PFSK-1 (cell line): ENCODE data around the gene RALGPS1.

Experiments
- FOXP2 ChIP-seq: optimal IDR thresholded peaks from 2 replicates; pipeline ENCODE3; 2011; ENCODE audit warnings: borderline replicate concordance, control low read depth, inconsistent platforms; ENCODE audit not compliant: insufficient read depth; ENCODE audit errors: extremely low read length, extremely low read depth
- POLR2AphosphoS5 ChIP-seq: IDR thresholded peaks from 2 replicates; pipeline ENCODE4 v1.6.1; 2012; ENCODE audit warnings: low read depth, mild to moderate bottlenecking, control low read depth, low read length, moderate library complexity
- REST ChIP-seq, 2 experiments: IDR thresholded peaks; 2 replicates each; pipeline versions ENCODE4 v1.6.1 to v1.8.0; 2011 to 2012; ENCODE audit warnings: low read depth in 2 of 2, low read length in 2 of 2, control low read depth in 1 of 2, inconsistent platforms in 1 of 2, mild to moderate bottlenecking in 1 of 2, moderate library complexity in 1 of 2; ENCODE audit not compliant: insufficient read depth in 1 of 2
- SIN3A ChIP-seq: IDR thresholded peaks from 2 replicates; pipeline ENCODE4 v1.6.1; 2012; ENCODE audit warnings: mild to moderate bottlenecking, low read length, moderate library complexity, borderline replicate concordance; ENCODE audit not compliant: insufficient read depth
- TAF1 ChIP-seq: IDR thresholded peaks from 2 replicates; pipeline ENCODE4 v1.6.1; 2012; ENCODE audit warnings: low read length, control low read depth, borderline replicate concordance; ENCODE audit not compliant: insufficient read depth

Gene RALGPS1

GRCh38 chr9:127165116-127165515 is 250.5 kb downstream of the RALGPS1 start:
- no peak for TF ChIP-seq SIN3A
- TF ChIP-seq FOXP2, result no peak
- no peak for TF ChIP-seq TAF1
- TF ChIP-seq REST (IDR thresholded peaks at IDR 0.05; ENCODE audit: insufficient read depth in 1 of 2, low read depth in 2 of 2, low read length in 2 of 2), result no peak
- TF ChIP-seq POLR2AphosphoS5, result no peak

- no peak for TF ChIP-seq SIN3A
- no peak for TF ChIP-seq TAF1
- TF ChIP-seq FOXP2, result no peak
- no peak for TF ChIP-seq POLR2AphosphoS5
Measured at GRCh38 chr9:127166111-127166510, 251.5 kb downstream of the RALGPS1 start.

GRCh38 chr9:127166651-127167524 is 252.3 kb downstream of the RALGPS1 start:
- TF ChIP-seq REST (IDR thresholded peaks at IDR 0.05; ENCODE audit: insufficient read depth in 1 of 2, low read depth in 2 of 2, low read length in 2 of 2), result no peak
- no peak for TF ChIP-seq POLR2AphosphoS5
- no peak for TF ChIP-seq TAF1
- no peak for TF ChIP-seq SIN3A
- TF ChIP-seq FOXP2, result no peak

- no peak for TF ChIP-seq POLR2AphosphoS5
- no peak for TF ChIP-seq FOXP2
- TF ChIP-seq SIN3A, result no peak
- TF ChIP-seq REST (IDR thresholded peaks at IDR 0.05; ENCODE audit: insufficient read depth in 1 of 2, low read depth in 2 of 2, low read length in 2 of 2), result no peak
- no peak for TF ChIP-seq TAF1
Measured at GRCh38 chr9:127167560-127168326, 253.2 kb downstream of the RALGPS1 start.

- TF ChIP-seq REST (IDR thresholded peaks at IDR 0.05; ENCODE audit: insufficient read depth in 1 of 2, low read depth in 2 of 2, low read length in 2 of 2) (no peak), FOXP2 (no peak), TAF1 (no peak), SIN3A (no peak), POLR2AphosphoS5 (no peak)
Measured at GRCh38 chr9:127168756-127169574, 254.4 kb downstream of the RALGPS1 start.
